CD1c-positive myeloid dendritic cell (primary cell): Measurements from ENCODE around the gene TEDC2.
A peak's percentile ranks its signal among the peaks of the same experiment; 100 is the strongest.
"Not testable (repeated sequence)": the region's sequence is repeated elsewhere in the genome, so short reads cannot be mapped to it uniquely, and the experiment has no call there.

Experiments
- DNase-seq: peaks from one replicate; pipeline ENCODE4 v3.0.0-alpha.2; 2016; ENCODE audit errors: extremely low spot score

The TEDC2 gene

DNA sequence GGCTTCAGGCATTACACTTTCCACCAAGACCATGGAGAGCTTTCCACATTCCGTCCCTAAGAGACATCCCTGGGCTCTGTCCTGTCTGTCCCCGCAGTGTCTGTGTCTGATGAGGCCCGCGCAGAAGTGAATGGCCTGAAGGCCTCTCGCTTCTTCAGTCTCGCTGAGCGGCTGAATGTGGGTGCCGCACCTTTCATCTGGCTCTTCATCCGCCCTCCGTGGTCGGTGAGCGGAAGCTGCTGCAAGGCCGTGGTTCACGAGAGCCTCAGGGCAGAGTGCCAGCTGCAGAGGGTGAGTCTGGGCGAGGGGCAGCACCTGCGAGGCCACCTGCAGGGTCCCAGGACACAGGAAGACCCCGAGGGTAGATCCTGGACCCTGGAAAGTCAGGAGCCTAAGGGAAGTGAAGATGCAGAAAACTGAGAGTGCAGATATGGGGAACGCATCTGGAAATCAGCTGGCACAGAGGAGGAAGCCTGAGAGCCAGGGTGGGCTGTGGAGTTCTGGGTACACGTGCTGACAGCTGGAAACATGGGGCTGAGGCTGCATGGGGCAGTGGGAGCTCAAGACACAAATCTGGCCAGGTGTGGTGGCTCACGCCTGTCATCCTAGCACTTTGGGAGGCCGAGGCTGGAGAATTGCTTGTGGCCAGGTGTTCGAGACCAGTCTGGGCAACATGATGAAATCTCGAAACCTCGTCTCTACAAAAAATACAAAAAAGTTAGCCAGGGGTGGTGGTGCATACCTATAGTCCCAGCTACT lies 22.7 kb upstream of the TEDC2 start:
- DNase-seq, result no peak

DNA sequence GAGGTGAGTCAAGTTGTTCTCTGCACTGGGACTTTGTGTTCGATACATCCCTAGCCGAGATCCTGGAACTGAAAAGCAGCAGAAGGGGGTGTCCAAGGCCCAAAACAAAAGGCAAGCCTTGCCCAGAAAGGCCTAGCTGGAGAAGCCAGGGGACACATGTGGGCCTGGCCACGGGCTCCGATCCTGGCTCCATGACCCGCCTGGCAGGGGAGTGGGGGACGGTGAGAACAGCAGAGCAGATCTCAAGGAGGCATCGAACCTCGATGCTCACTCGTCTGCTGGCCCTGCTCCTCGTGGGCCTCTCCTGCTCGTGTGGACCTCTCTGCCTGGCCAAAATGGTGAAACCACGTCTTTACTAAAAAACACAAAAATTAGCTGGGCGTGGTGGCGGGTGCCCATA lies 21.8 kb upstream of the TEDC2 start:
- DNase-seq, result no peak

DNA sequence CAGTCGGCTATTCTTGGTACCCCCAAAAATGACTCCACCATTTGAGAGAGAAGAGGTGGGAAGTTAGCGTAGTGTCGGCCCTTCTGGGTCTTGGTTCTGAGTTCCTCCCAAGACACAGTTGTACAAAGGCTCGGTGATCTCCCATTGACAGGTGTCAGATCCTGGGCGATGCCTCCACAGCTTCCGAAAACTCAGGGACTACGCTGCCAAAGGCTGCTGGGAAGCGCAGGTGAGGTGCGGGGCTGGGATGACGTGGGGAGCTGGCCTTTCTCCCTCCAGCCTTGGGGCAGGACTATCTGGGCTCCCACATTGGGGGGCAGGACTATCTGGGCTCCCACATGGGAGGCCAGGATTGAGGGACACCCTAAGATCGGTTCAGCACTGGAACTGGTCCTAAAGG lies 20.3 kb upstream of the TEDC2 start:
- no peak for DNase-seq

DNA sequence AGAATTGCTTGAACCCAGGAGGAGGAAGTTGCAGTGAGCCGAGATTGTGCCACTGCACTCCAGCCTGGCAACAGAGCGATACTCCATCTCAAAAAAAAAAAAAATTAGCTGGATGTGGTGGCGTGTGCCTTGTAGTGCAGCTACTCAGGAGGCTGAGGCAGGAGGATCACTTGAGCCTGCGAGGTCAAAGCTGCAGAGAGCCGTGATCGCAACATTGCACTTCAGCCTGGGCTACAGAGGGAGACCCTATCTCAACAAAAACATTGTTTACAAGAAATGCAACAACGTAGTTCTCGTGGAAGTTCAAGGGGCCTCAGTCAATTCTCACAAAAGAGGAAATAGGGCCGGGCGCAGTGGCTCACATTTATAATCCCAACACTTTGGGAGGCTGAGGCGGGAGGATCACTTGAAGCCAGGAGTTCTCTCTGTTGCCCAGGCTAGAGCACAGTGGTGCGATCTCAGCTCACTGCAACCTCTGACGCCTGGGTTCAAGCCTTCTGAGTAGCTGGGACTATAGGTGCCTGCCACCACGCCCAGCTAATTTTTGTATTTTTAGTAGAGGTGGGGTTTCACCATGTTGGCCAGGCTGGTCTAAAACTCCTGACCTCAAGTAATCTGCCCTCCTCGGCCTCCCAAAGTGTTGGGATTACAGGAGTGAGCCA lies 18.6 kb upstream of the TEDC2 start:
- DNase-seq, result not testable (repeated sequence)

DNA sequence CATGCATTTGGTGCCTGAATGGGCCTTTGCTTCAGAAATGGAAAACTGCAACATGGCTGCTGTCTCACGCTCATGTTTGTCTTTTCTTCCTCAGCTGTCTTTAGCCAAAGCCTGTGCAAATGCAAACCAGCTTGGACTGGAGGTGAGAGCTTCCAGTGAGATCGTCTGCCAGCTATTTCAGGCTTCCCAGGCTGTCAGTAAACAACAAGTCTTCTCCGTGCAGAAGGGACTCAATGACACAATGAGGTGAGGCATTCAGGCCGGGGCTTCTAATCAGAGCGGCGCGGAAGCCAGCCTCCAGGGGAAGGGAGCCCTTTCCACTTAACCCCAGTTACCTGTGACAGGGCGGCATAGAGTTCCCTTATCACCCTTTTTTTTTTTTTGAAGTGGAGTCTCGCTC lies 16.4 kb upstream of the TEDC2 start:
- no peak for DNase-seq

DNA sequence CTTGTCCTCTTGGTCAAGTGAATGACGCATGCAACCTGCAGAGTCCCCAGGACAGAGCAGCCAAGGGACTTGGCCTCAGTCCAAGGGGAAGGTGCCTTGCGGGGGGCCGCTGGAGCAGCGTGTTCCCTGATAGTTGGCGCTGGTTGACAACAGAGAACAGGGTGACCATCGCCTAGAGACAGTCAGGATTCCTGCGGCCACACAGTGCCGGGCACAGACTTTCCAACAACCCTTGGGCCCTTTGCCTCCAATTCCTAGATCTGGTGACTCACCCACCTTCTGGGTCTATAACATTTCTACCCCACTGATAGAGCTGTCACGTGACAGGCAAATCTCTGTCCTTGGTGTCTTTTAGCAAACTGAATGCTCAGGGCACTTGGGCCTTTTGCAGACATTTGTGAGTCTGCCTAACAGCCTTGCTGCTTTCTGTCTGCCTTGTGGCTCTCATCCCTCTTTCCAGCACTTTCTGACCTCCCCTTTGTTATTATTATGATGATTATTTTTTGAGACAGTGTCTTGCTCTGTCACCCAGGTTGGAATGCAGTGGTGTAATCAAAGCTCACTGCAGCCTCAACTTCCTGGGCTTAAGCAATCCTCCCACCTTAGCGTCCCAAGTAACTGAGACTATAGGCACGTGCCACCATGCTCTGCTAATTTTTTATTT lies 11.9 kb upstream of the TEDC2 start:
- DNase-seq, result no peak

DNA sequence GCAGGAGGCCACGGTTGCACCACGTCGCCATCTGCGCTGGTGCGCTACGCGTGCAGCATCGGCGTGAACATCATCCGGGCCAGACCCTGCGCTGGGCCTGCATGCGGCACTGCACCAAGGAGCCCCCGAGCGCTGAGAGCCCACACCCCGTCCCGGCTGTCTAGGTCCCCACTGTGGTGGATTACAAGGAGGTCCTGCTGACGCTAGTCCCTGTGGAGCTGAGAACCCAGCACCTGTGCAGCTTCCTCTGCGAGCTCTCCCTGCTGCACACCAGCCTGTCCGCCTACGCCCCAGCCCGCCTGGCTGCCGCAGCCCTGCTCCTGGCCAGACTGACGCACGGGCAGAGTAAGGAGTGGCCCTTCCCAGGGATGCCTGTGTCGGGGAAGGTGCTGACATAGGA lies 10.8 kb upstream of the TEDC2 start:
- DNase-seq, result no peak

DNA sequence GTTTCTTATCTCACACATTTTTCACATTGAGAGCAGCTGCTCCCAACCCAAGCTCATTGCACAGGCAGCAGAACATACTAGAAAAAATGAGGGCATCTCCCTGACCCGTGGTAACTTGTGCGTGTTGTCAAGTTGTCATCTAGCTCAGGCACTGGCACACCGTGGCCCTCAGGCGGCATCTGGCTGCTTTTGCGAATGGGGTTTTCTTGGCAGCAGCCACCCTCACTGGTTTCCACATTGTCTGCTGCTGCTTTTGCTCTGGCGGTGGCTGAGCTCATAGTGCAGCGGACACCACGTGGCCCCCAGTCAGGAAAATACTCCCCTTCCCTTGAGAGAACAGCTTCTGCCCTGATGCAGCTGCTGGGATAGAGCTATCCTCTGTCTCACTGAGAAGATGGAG lies 9.4 kb upstream of the TEDC2 start:
- no peak for DNase-seq

DNA sequence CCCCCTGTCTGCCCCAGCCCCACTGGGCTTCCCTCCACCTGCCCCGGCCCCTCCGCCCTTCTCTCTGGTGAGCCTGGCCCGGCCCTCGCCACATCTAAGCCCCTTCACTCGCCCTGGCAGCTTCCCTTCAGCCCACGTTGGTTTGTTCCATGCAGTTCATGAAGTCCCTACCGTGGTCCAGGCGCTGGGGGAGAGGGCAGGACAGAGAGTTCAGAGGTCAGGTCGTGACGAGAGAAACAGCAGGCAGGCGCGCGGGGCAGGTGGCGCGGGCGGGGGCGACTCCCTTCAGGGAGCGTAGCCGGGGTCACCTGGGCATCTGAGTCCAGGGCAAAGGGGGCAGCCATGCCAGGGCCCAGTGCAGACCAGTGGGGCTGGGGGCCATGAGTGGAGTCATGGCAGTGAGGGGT lies 8.9 kb upstream of the TEDC2 start:
- DNase-seq, result no peak

DNA sequence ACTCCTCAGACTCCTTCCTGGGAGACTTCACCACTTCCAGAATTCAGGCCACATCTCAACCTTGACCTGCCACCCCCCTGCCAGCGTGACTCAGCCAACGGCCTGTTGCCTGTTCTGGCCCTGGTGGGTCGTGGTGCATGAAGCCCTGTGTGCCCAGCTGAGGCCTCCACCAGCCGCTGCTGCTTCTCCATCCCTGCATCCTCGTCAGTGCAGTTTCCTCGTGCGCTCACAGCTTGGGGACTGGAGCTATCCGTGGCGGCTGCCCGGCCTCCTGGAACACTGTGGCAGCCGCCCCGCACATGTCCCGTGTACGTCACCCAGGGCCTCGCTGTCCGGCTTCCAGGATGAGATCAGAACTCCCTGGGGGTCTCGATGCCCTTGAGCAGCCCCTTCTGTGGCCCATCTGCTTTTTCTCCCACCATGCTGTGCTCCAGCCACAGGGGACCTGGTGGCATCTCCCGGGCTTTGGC lies 8.0 kb upstream of the TEDC2 start:
- no peak for DNase-seq

DNA sequence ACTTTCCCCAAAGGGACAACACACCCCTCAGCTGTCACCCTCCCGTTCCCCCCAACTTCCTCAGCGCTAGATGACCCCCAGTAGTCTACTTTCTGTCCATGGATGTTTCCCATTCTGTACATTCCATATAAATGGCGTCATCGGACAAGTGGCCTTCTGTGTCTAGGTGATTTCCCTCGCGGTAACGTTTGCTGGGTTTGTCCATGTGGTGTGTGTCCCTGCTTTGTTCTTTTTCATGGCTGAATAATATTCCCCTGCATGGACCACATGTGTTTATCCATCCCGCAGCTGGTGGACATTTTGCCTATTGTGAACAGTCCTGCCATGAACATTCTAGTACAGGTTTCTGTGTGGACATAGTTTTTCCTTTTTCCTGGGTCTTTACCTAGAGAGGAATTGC lies 7.3 kb upstream of the TEDC2 start:
- no peak for DNase-seq

DNA sequence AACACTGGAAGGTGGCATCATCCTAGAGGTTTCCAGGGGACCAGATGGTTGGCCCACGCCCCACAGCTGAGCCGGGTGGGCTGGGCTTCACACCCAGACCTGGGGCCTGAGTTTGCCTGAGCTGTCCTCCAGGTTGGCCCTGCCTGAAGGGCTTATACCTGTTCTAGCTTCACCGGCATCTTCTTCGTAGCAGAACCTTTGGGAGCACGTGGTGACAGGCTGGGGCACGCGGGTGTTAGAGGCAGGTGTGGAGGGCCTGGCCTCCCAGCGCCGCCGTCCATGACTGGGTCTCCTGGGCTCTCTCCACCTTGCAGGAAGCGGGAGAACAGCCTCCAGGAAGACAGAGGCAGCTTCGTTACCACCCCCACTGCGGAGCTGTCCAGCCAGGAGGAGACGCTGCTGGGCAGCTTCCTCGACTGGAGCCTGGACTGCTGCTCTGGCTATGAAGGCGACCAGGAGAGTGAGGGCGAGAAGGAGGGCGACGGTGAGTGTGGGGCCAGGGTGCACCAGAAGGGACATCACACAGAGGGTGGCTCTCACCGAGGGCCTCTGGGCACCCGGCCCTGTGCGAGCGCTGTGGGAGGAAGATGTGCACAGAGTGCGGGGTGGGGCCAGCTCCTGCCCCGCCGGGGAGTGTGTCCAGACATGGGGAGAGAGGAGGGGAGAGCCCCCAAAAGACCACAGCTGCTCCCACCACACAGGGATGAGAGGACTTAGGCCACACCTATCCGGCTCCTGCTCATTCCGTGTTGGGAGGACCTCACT lies 4.6 kb upstream of the TEDC2 start:
- DNase-seq, result no peak

DNA sequence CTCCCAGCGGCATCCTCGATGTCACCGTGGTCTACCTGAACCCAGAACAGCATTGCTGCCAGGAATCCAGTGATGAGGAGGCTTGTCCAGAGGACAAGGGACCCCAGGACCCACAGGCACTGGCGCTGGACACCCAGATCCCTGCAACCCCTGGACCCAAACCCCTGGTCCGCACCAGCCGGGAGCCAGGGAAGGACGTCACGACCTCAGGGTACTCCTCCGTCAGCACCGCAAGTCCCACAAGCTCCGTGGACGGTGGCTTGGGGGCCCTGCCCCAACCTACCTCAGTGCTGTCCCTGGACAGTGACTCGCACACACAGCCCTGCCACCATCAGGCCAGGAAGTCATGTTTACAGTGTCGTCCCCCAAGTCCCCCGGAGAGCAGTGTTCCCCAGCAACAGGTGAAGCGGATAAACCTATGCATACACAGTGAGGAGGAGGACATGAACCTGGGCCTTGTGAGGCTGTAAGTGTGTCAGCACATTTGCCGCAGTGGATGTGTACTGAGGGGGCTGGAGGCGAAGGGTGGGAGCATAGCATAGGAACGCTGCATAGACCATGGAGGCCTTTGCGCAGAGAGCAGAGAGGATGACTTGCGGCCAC lies 3.3 kb upstream of the TEDC2 start:
- DNase-seq, result no peak

DNA sequence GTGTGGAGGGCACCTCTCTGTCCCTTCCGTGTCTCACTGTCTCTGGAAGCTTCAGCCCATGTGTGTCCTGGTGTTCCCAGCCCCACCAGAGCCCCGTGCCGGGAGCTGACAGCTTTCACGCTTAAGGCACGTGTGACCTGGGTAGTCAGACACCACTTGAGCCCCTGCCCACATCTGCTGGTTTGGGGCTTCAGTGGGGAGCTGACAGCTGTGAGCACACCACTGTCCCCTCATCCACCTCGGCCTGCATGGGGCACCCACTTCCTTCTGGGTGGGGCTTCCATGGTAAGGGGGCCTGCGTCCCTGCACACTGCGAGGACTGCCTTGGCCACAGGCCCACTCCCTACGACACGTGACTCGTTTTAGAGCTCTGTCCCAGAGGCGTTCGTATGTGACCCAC lies 2.6 kb upstream of the TEDC2 start:
- DNase-seq, result no peak

DNA sequence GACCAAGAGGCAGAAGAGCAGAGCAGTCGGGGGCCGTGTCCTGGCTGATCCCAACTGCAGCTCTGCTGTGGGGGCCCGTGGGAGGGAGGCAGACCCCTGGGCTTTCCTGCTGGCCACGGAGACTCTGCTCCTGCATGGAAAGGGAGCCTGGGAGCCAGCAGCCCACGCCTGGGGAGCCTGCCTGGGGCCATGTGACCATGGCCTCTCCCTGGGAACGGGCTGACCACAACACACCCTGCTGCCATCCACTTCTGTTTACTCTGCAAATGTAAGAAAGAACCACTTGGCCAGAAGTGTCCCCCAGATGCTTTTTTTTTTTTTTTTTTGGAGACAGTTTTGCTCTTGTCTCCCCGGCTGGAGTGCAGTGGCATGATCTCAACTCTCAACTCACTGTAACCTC lies 2.0 kb upstream of the TEDC2 start:
- DNase-seq, result no peak

DNA sequence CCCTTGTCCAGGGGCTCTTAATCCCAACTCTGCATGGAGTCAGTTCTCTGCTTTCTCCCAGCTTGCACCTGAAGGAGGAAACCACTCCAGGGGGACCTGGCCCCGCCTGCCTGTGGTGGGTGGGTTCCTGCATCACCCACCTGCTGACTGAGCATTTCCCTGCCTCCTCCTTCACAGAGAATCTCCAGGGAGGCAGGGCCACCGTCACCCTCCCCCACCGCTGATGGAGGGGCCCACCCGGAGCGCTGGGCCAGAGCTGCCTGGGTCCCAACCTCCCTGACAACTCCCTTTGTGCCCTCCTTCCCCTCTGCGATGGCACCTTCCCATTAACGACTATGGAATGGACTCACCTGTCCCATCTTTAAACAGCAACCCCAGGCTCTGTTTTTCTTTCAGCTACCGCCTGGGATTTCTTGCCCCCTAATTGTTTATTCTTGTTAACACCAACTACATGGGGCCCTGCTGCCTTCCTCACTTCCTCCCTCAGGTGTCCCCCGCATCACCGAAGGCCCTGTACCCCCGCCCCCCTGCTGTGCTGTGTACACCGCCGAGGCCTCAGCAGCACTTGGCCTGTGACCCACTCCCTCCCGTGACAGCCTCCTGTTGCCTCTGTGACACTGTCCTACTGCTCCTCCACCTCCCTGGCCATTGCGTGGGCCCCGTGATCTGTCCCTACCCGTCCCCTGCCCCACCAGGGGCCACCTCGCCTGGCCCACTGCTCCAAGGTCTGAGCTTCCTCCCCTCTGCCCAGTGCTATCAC lies 842 bp upstream of the TEDC2 start:
- peak; percentile 31 for DNase-seq

DNA sequence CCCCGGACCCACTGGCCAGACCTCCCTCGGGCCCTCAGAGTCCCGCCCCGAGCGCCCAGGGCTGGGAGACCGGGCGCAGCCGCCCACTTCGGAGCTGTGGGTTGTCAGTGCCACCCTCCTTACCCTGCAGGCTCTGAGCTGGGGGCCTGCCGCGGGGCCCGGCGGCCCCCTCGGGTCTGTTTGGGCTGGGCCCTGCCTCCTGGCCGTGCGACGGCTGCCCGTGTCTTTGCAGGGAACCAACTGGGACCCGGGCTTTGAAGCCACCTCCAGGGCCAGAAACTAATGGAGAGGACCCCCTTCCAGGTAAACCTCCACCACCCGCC lies 443 bp downstream of the TEDC2 start:
- DNase-seq, result no peak

DNA sequence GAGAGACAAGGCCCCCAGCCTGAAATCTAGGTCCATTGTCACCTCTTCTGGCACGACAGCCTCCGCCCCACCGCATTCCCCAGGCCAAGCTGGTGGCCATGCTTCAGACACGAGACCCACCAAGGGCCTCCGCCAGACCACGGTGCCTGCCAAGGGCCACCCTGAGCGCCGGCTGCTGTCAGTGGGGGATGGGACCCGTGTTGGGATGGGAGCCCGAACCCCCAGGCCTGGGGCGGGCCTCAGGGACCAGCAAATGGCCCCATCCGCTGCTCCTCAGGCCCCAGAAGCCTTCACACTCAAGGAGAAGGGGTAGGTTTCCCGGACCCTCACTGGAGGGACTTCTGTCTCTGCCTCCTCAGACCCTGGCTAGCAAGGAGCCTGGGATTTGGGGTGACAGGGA lies 1.0 kb downstream of the TEDC2 start:
- DNase-seq, result no peak

DNA sequence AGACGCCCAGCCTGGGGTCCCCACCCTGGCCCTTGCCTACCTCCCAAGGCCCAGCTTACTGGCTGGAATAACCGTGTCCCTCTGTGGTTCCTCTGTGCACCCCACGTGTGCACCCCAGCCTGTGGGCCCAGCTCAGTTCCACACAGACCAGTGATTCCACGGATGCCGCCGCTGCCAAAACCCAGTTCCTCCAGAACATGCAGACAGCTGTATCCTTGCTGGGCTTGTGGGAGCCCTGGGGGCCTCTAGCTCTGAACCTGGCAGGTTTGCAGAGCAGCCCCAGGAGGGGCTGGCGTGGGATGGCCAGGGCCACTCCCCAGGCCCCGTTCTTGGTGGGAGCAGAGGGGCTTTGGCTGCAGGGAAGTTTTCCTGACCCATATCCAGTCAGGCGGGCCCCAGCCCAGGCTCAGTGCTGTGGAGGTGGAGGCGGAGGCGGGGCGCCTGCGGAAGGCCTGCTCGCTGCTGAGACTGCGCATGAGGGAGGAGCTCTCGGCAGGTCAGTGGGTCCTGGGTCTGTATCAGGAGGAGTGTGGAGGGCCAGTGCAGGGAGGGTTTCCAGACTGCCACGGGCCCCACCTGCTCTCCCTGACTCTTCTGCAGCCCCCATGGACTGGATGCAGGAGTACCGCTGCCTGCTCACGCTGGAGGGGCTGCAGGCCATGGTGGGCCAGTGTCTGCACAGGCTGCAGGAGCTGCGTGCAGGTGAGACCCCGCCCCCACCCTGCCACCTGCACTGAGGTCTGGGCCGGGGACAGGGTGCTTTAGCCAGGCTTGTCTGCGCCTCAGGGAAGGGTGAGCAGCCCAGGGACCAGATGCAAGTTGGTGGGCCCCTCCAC lies 2.3 kb downstream of the TEDC2 start:
- DNase-seq, result no peak

DNA sequence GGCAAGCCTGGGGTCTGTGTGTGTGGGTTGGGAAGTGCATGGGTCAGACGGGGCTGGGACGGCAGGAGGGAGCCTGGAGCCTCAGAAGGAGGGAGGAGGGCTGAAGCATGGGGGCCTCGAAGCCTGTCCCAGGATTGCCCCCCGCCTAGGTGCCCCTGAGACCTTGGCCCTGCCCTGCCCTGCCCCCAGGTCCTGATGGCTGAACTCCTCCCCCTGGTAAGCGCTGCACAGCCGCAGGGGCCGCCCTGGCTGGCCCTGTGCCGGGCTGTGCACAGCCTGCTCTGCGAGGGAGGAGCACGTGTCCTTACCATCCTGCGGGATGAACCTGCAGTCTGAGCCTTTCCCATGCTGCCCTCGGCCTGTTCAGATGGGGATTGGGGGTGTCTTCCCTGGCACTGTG lies 4.4 kb downstream of the TEDC2 start:
- no peak for DNase-seq
